ENCODE data around the gene EYA2. TPM values are rescaled to one million over a fixed set of nuclear protein-coding genes. Genes with fewer than 3 reads are reported as not detected.
"Not testable (repeated sequence)": the region's sequence is repeated elsewhere in the genome, so short reads cannot be mapped to it uniquely, and the experiment has no call there.

EYA2 gene
- total RNA-seq, 1 donor from 2014 or later, result 0.62 TPM

DNA sequence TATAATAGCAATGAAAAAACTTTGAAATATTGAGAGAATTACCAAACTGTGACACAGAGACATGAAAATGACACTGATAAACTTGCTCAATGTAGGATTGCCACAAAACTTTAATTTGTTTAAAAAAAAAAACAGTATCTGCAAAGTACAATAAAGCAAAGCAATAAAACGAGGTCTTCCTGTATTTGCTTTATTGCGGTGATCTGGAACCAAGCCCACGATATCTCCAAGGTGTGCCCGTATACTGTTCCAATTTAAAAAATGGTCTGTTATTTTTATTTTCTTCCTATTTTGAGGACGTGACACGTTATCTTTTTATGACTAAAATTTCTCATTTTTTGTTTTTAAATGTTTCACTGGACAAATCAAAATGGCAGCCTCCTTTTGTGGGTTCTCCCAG, 25.5 kb downstream of the EYA2 start:
- intact Hi-C loops (cut with micrococcal nuclease), result no loop called here
- ATAC-seq (ENCODE audit: low read depth) (no peak), DNase-seq (no peak)
- ChIA-PET POLR2A (interaction anchor here (0.5 kb wide), 1 partner anchor 9 kb away, joined by 4 read pairs; no protein-coding TSS in a partner anchor), CTCF (interaction anchor here (0.7 kb wide), 1 partner anchor 11 kb away, joined by 4 read pairs; no protein-coding TSS in a partner anchor)
- Mint-ChIP-seq H3K4me3 (no peak overlapping the region), H3K27ac (no peak overlapping the region), H3K27me3 (peaks cover 7% of the 10 kb centered on the region), H3K36me3 (ENCODE audit: low read depth) (no peaks in the 10 kb centered on the region), H3K4me1 (no peaks in the 10 kb centered on the region), H3K9me3 (no peaks in the 10 kb centered on the region)
- TF ChIP-seq, protein P1, sequence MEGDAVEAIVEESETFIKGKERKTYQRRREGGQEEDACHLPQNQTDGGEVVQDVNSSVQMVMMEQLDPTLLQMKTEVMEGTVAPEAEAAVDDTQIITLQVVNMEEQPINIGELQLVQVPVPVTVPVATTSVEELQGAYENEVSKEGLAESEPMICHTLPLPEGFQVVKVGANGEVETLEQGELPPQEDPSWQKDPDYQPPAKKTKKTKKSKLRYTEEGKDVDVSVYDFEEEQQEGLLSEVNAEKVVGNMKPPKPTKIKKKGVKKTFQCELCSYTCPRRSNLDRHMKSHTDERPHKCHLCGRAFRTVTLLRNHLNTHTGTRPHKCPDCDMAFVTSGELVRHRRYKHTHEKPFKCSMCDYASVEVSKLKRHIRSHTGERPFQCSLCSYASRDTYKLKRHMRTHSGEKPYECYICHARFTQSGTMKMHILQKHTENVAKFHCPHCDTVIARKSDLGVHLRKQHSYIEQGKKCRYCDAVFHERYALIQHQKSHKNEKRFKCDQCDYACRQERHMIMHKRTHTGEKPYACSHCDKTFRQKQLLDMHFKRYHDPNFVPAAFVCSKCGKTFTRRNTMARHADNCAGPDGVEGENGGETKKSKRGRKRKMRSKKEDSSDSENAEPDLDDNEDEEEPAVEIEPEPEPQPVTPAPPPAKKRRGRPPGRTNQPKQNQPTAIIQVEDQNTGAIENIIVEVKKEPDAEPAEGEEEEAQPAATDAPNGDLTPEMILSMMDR (IDR thresholded peaks at IDR 0.05), result no peak

DNA sequence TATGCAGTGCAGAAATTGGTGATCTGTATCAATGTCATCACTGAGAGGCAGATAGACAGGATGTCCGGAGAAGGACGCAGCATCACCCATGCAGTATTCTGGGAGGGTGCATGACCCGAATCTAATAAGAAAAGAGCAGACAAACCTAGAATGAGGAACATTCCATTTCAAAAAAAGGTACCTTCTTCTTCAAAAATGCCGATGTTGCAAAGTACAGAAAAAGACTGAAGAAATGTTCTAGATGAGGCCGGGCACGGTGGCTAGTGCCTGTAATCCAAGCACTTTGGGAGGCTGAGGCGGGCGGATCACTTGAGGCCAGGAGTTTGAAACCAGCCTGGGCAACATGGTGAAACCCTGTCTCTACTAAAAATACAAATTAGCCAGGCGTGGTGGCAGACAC, 28.2 kb downstream of the EYA2 start:
- H3K4me3 Mint-ChIP-seq; ATAC-seq (ENCODE audit: low read depth); CTCF ChIA-PET; H3K9me3 Mint-ChIP-seq; H3K27me3 Mint-ChIP-seq; H3K27ac Mint-ChIP-seq; H3K4me1 Mint-ChIP-seq; DNase-seq; POLR2A ChIA-PET; H3K36me3 Mint-ChIP-seq (ENCODE audit: low read depth); intact Hi-C loops (cut with micrococcal nuclease): not testable (repeated sequence)

DNA sequence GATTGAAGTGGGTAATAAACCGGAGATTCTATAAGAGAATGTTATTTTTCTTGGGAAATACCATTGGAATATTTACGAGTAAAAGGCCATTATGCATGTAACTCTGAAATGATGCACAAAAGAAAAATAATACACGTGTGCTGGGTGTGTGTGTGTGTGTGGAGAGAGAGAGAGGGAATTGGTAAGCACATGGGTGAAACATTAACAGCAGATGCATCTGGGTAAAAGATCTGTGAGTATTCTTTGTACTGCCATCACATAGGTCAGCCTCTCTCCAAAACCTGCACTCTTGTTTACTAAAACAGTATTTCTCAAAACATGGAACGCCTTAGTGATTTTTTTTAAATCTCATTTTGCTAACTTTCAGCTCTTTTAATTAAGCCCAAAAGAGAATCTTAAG, 28.9 kb downstream of the EYA2 start:
- Mint-ChIP-seq H3K4me3 (no peak overlapping the region), H3K4me1 (no peaks in the 10 kb centered on the region), H3K36me3 (ENCODE audit: low read depth) (no peaks in the 10 kb centered on the region), H3K9me3 (peaks cover 3% of the 10 kb centered on the region), H3K27ac (no peak overlapping the region), H3K27me3 (peaks cover 9% of the 10 kb centered on the region)
- CTCF ChIA-PET, result no interaction called here
- TF ChIP-seq, protein P1 (IDR thresholded peaks at IDR 0.05), result no peak
- intact Hi-C loops (cut with micrococcal nuclease), result no loop called here
- ATAC-seq (ENCODE audit: low read depth) (no peak), DNase-seq (no peak)
- POLR2A ChIA-PET, result no interaction called here

DNA sequence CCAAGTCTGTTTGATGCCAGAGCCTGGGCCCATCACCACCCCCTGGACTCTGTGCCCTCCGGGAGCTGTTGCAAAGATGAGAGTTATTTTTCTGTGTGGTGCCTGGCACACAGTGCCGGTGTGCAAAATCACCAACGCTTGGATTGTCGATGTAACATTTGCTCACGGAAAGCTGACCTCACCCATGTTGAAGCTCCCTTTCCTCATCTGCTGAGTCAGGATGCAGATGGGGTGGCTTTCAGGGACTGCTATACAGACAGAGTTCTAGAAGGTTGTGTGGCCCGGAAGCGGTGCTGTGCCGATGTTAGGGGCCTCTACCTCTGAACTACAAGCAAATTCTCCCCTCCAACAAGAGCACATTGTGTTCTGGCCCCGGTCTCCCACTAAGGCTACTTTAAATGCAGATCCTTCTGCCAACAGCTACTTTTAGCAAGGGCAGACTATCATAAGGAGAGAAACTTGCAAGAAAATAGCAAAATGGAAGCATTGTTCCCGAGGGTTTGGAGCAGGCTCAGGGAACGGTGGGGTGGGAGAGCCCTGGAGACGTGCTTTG, 34.0 kb downstream of the EYA2 start:
- no peak for ATAC-seq (ENCODE audit: low read depth)
- peaks cover 14% of the 10 kb centered on the region for H3K27me3 Mint-ChIP-seq
- DNase-seq, result no peak
- peaks cover 3% of the 10 kb centered on the region for H3K9me3 Mint-ChIP-seq
- no peak overlapping the region for H3K4me3 Mint-ChIP-seq
- no peaks in the 10 kb centered on the region for H3K36me3 Mint-ChIP-seq (ENCODE audit: low read depth)
- intact Hi-C loops (cut with micrococcal nuclease), result no loop called here
- no peaks in the 10 kb centered on the region for H3K4me1 Mint-ChIP-seq
- ChIA-PET POLR2A (interaction anchor here (0.6 kb wide), 1 partner anchor 8 kb away, joined by 4 read pairs; no protein-coding TSS in a partner anchor), CTCF (no interaction called here)
- TF ChIP-seq, protein P1 (IDR thresholded peaks at IDR 0.05), result no peak
- no peak overlapping the region for H3K27ac Mint-ChIP-seq

DNA sequence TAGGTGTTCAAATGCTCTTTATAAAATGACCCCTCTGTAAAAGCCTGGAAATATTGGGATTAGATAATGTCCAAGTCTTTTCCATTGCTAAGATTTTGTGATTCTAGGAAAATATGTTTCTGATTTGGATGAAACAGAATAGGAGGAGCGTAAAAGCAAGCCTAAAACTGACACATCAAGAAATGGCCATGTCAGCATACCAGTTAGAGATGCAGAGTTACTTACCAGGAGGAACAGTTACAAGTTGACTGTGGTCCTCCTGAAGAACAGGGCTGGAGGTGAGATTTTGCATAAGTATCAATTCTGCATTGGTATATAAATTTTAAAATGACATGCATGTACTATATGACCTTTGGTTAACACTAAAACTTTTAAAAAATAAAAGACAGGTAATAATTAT, 35.3 kb downstream of the EYA2 start:
- H3K27me3 Mint-ChIP-seq, result peaks cover 23% of the 10 kb centered on the region
- TF ChIP-seq, protein P1 (IDR thresholded peaks at IDR 0.05), result no peak
- no peak for DNase-seq
- H3K4me1 Mint-ChIP-seq, result no peaks in the 10 kb centered on the region
- H3K27ac Mint-ChIP-seq, result no peak overlapping the region
- intact Hi-C loops (cut with micrococcal nuclease), result no loop called here
- ATAC-seq (ENCODE audit: low read depth), result no peak
- H3K4me3 Mint-ChIP-seq, result no peak overlapping the region
- ChIA-PET CTCF (no interaction called here), POLR2A (no interaction called here)
- peaks cover 3% of the 10 kb centered on the region for H3K9me3 Mint-ChIP-seq
- no peaks in the 10 kb centered on the region for H3K36me3 Mint-ChIP-seq (ENCODE audit: low read depth)
